Measurements from ENCODE around the gene ZNF648. TPM values are rescaled to one million over a fixed set of nuclear protein-coding genes. Genes with fewer than 3 reads are reported as not detected.

Gene ZNF648
- total and polyA plus RNA-seq, 2 of the 4 experiments (the other 2 are of a cell fraction), result not detected

- Histone ChIP-seq H2BK5ac (ENCODE audit: low read depth, low read length, poor library complexity, severe bottlenecking) (no peak overlapping the region), H3K4me3 (ENCODE audit: insufficient read depth, low read depth, low read length) (no peak overlapping the region), H3K14ac (replicated peaks; ENCODE audit: low read depth, low read length) (no peak overlapping the region), H2AFZ (replicated peaks; ENCODE audit: low read length, poor library complexity) (no peak overlapping the region), H3K4ac (ENCODE audit: low read depth, low read length) (no peak overlapping the region), H4K8ac (ENCODE audit: low read depth in 2 of 2, low read length in 2 of 2) (no peak overlapping the region), H3K9me1 (ENCODE audit: insufficient read depth, low read length) (no peaks in the 10 kb centered on the region), H3K27ac (ENCODE audit: insufficient read depth, low read length) (no peak overlapping the region), H3K4me1 (ENCODE audit: control insufficient read depth, insufficient read depth, low read length) (no peaks in the 10 kb centered on the region), H3K56ac (ENCODE audit: extremely low read depth, insufficient read depth, low read length) (no peak overlapping the region), H4K91ac (ENCODE audit: insufficient read depth, low read depth, low read length) (no peak overlapping the region), H4K20me1 (ENCODE audit: insufficient read depth, low read length) (no peaks in the 10 kb centered on the region), H3K18ac (ENCODE audit: low read depth, low read length) (no peak overlapping the region), H3K9ac (ENCODE audit: low read depth, low read length) (no peak overlapping the region), H3K9me3 (ENCODE audit: control insufficient read depth, insufficient read depth, low read length) (no peaks in the 10 kb centered on the region), H2AK5ac (ENCODE audit: low read depth, low read length) (no peak overlapping the region), H3K36me3 (ENCODE audit: control insufficient read depth, insufficient read depth, low read length) (no peaks in the 10 kb centered on the region), H3K79me1 (ENCODE audit: low read depth in 1 of 2, low read length in 2 of 2) (no peaks in the 10 kb centered on the region), H3K27me3 (ENCODE audit: control insufficient read depth, insufficient read depth, low read length) (no peaks in the 10 kb centered on the region), H2BK120ac (ENCODE audit: low read depth, low read length) (no peak overlapping the region), H2AK9ac (replicated peaks; ENCODE audit: low read depth, low read length, poor library complexity) (no peak overlapping the region), H4K5ac (ENCODE audit: low read depth, low read length) (no peak overlapping the region), H3K4me2 (ENCODE audit: low read depth, low read length) (no peak overlapping the region), H2BK15ac (ENCODE audit: low read depth, low read length) (no peak overlapping the region), H2BK20ac (ENCODE audit: low read depth, low read length) (no peak overlapping the region), H3K23ac (ENCODE audit: low read depth, low read length) (no peak overlapping the region)
- ChIA-PET POLR2A (ENCODE audit: unreplicated experiment) (no interaction called here), CTCF (no interaction called here)
- in situ Hi-C loops (cut with MboI; ENCODE audit: low sequenced_read_pairs) (loop anchor here (25.0 kb wide), 1 partner anchor 855 kb away; no protein-coding TSS in a partner anchor), intact Hi-C loops (cut with micrococcal nuclease) (no loop called here), dilution Hi-C loops (cut with HindIII; ENCODE audit: low sequenced_read_pairs, unreplicated experiment) (no loop called here)
- WGBS, 2 experiments (ENCODE audit: extremely low coverage in 2 of 2, insufficient read length in 1 of 2), result no CpG with 5 or more reads among the region's 4 CpGs
- TF ChIP-seq RCOR1 (IDR thresholded peaks at IDR 0.05; ENCODE audit: insufficient replicate concordance, low read length) (no peak), USF2 (IDR thresholded peaks at IDR 0.05; ENCODE audit: low read depth, low read length) (no peak), RAD21 (IDR thresholded peaks at IDR 0.05; ENCODE audit: low read length) (no peak), BHLHE40 (IDR thresholded peaks at IDR 0.05; ENCODE audit: low read depth, low read length) (no peak), MAFK (IDR thresholded peaks at IDR 0.05; ENCODE audit: low read depth, low read length) (no peak), MAZ (IDR thresholded peaks at IDR 0.05; ENCODE audit: borderline replicate concordance, low read depth, low read length) (no peak), FOS (IDR thresholded peaks at IDR 0.05; ENCODE audit: low read depth, low read length) (no peak), CEBPB (IDR thresholded peaks at IDR 0.05; ENCODE audit: low read depth, low read length) (no peak), MXI1 (IDR thresholded peaks at IDR 0.05; ENCODE audit: borderline replicate concordance, low read depth, low read length) (no peak), CHD1 (IDR thresholded peaks at IDR 0.05; ENCODE audit: low read depth, low read length) (no peak), ELK1 (IDR thresholded peaks at IDR 0.05; ENCODE audit: borderline replicate concordance, low read depth, low read length) (no peak), CTCF (conservative IDR thresholded peaks at IDR 0.05; ENCODE audit: low read depth, low read length) (no peak), POLR2A (IDR thresholded peaks at IDR 0.05; ENCODE audit: low read depth, low read length) (no peak), NFE2L2 (IDR thresholded peaks at IDR 0.05; ENCODE audit: low read depth, low read length) (no peak), RFX5 (IDR thresholded peaks at IDR 0.05; ENCODE audit: low read depth, low read length) (no peak), SMC3 (IDR thresholded peaks at IDR 0.05; ENCODE audit: low read depth, low read length) (no peak)
- DNase-seq, result no peak
- no peak for ATAC-seq (ENCODE audit: low read depth)
- no TSS peak for BruUV-seq (replicated peaks)
Observed at GRCh38 chr1:182066934-182067333, 5.4 kb upstream of the ZNF648 start.
